CD4-positive, alpha-beta T cell treated with Interleukin-1 beta for 1 hour (primary cell): Measurements from ENCODE around the gene CD86.
"Not testable (repeated sequence)": the region's sequence is repeated elsewhere in the genome, so short reads cannot be mapped to it uniquely, and the experiment has no call there.

Experiments used
- DNase-seq, 2 donors: peaks; one replicate each; pipeline ENCODE4 v3.0.0-alpha.2; 2020 to 2022

CD86 gene

DNA sequence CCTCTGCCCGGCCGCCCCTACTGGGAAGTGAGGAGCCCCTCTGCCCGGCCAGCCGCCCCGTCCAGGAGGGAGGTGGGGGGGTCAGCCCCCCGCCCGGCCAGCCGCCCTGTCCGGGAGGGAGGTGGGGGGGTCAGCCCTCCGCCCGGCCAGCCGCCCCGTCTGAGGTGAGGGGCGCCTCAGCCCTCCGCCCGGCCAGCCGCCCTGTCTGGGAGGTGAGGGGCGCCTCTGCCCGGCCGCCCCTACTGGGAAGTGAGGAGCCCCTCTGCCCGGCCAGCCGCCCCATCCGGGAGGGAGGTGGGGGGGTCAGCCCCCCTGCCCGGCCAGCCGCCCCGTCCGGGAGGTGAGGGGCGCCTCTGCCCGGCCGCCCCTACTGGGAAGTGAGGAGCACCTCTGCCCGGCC lies 109.8 kb downstream of the CD86 start:
- DNase-seq = not testable (repeated sequence)

DNA sequence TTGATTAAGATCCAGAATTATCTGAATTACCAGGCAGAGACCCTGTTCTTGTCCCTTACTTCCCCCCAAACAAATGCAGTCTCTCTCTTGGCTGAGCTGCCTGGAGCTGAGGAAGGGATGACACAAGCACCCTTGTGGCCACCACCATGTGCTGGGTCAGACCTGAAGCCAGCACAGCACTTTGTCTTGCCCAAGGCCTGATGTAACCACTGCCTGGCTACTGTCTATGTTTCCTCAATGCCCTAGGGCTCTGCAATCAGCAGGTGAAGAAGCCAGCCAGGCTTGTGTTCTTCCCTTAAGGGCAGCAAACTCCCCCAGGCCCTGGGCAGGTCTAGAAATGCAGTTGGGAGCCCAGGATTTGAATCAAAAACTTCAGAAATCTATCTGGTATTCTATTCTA lies 112.5 kb downstream of the CD86 start:
- no peak for DNase-seq

DNA sequence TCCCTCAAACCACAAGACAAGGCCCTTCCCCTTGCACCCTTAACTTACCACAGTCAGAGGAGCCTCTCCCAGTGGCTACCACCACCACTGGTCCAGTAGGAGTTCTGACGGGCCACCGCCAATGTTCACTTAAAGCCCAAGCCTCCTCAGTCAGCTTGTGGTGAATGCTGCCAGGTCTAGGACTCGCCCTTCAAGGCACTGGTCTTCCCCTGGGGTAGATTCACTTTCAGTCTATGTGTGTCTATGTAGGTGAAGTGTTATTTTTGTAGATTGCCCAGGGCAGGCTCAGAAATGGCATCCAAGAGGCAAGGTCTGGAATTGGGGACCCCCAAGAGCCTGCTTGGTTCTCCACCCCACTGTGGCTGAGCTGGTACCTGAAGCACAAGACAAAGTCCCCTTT lies 112.9 kb downstream of the CD86 start:
- DNase-seq = no peak

DNA sequence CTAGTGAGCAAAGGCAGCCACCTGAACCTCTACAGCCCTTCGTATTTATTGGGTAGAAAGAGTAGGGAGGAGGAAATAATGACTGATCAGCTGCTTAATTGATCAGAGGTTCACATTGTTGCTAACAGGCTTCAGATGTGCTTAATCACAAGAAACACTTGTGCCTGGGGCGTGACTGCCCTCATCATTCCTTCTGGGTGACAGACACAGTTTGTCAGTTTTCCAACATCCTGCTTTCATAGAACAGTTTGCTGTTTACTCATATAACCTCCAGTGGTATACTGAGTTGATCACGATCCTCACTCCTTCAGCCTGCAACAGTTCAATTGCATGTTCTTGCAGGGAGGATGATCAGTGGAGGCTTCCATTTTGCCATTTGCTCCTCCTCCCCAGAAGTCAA lies 114.7 kb downstream of the CD86 start:
- DNase-seq = no peak
